Keratinocyte (primary cell): Measurements from ENCODE around the gene TM7SF3. TPM values are rescaled to one million over a fixed set of nuclear protein-coding genes. Genes with fewer than 3 reads are reported as not detected.

ENCODE experiments used
- DNase-seq: peaks from one replicate; pipeline ENCODE4 v3.0.0-alpha.2; 2011; ENCODE audit warnings: low read depth, missing footprints, low spot score
- FAIRE-seq: peaks from 2 replicates; lab custom pipeline; 2011; peaks lifted over from hg19 to GRCh38; lab: Jason Lieb, UNC
- H2AFZ ChIP-seq: 2 replicates; pipeline ENCODE4 v1.6.0; 2012; ENCODE audit warnings: low read length, control low read depth, inconsistent platforms; ENCODE audit not compliant: control insufficient read depth
- H3K27ac ChIP-seq: 2 replicates; pipeline ENCODE4 v1.5.1; 2011; ENCODE audit warnings: low read length; ENCODE audit not compliant: control insufficient read depth, insufficient read depth
- H3K27me3 ChIP-seq: 3 replicates; pipeline ENCODE4 v1.6.0; 2011; ENCODE audit warnings: low read length; ENCODE audit not compliant: control insufficient read depth, insufficient read depth; ENCODE audit errors: extremely low read depth
- H3K36me3 ChIP-seq, 2 experiments: 2 replicates in 1 of 2; 3 replicates in 1 of 2; pipeline ENCODE4 v1.5.1; 2011; ENCODE audit warnings: low read length in 2 of 2, mild to moderate bottlenecking in 1 of 2; ENCODE audit not compliant: control insufficient read depth in 2 of 2, insufficient read depth in 2 of 2; ENCODE audit errors: extremely low read depth in 1 of 2
- H3K4me1 ChIP-seq: 3 replicates; pipeline ENCODE4 v1.5.1; 2011; ENCODE audit warnings: low read length; ENCODE audit not compliant: control insufficient read depth, insufficient read depth; ENCODE audit errors: extremely low read depth
- H3K4me2 ChIP-seq: 3 replicates; pipeline ENCODE4 v1.6.0; 2011; ENCODE audit warnings: low read depth, low read length; ENCODE audit not compliant: control insufficient read depth, insufficient read depth; ENCODE audit errors: extremely low read depth
- H3K4me3 ChIP-seq, 3 experiments: fragments of 200-600 bp in 1 of 3; sonication (generic) in 1 of 3; 2 replicates in 2 of 3; 3 replicates in 1 of 3; pipeline ENCODE4 v1.5.1; 2011 to 2016; ENCODE audit warnings: low read length in 3 of 3, mild to moderate bottlenecking in 3 of 3, control low read depth in 2 of 3, inconsistent platforms in 1 of 3, low read depth in 1 of 3, mixed read lengths in 1 of 3, mixed run types in 1 of 3, moderate library complexity in 1 of 3; ENCODE audit not compliant: control insufficient read depth in 2 of 3, insufficient read depth in 2 of 3; ENCODE audit errors: extremely low read depth in 1 of 3
- H3K79me2 ChIP-seq: 2 replicates; pipeline ENCODE4 v1.6.0; 2012; ENCODE audit warnings: low read length; ENCODE audit not compliant: control insufficient read depth, insufficient read depth
- H3K9ac ChIP-seq: 3 replicates; pipeline ENCODE4 v1.6.0; 2011; ENCODE audit warnings: low read length; ENCODE audit not compliant: control insufficient read depth, insufficient read depth; ENCODE audit errors: extremely low read depth
- H3K9me1 ChIP-seq: 3 replicates; pipeline ENCODE4 v1.6.0; 2011; ENCODE audit warnings: low read length; ENCODE audit not compliant: control insufficient read depth, insufficient read depth; ENCODE audit errors: extremely low read depth
- H3K9me3 ChIP-seq: 2 replicates; pipeline ENCODE4 v1.5.1; 2012; ENCODE audit warnings: low read depth, low read length; ENCODE audit not compliant: control insufficient read depth
- H4K20me1 ChIP-seq: 3 replicates; pipeline ENCODE4 v1.6.0; 2011; ENCODE audit warnings: low read length; ENCODE audit not compliant: control insufficient read depth, insufficient read depth; ENCODE audit errors: extremely low read depth
- EZH2 ChIP-seq: IDR thresholded peaks from one replicate; pipeline ENCODE4 v1.6.1; 2012; ENCODE audit warnings: inconsistent platforms, mild to moderate bottlenecking, low read length, moderate library complexity
- dilution Hi-C: fragments of 300-500 bp; cut with MboI; formaldehyde crosslinking; loops from one replicate; pipeline ENCODE4 v1.7.0; 2020; ENCODE audit warnings: low sequenced_read_pairs; ENCODE audit not compliant: extremely low pct_ligation_motif_present
- polyA plus RNA-seq, 5 experiments: library from polyadenylated mRNA; depleted of rRNA in 3 of 5; stranded (reverse) in 3 of 5; stranded (forward) in 1 of 5; unstranded in 1 of 5; fragments of >200 nt; gene quantifications; 1 replicate in 1 of 5; 2 replicates in 3 of 5; 3 replicates in 1 of 5; pipeline versions ENCODE4 v1.2.1 to v1.2.3, GENCODE V29; 2011 to 2012; ENCODE audit warnings: missing spikeins in 2 of 5, low read depth in 1 of 5, low replicate concordance in 1 of 5
- TF ChIP-seq, protein P1 (sequence below), 3 experiments: IDR thresholded peaks in 1 of 3; conservative IDR thresholded peaks in 1 of 3; optimal IDR thresholded peaks in 1 of 3; 2 replicates in 2 of 3; 3 replicates in 1 of 3; pipeline versions ENCODE3 to v1.5.1; 2011; ENCODE audit warnings: low read length in 3 of 3, mild to moderate bottlenecking in 3 of 3, moderate library complexity in 2 of 3, control low read depth in 1 of 3, inconsistent platforms in 1 of 3; ENCODE audit not compliant: insufficient read depth in 2 of 3; ENCODE audit errors: extremely low read depth in 1 of 3

TM7SF3 gene
- polyA plus RNA-seq, 1 donor (not counting 4 experiments of a cell fraction or from before 2014, with no cell fraction given) = 407 TPM

GRCh38 chr12:27002141-27002540 lies 12.0 kb downstream of the TM7SF3 start:
- no peaks in the 10 kb centered on the region for H3K27me3 ChIP-seq
- H3K79me2 ChIP-seq = peaks cover 79% of the 10 kb centered on the region

DNA sequence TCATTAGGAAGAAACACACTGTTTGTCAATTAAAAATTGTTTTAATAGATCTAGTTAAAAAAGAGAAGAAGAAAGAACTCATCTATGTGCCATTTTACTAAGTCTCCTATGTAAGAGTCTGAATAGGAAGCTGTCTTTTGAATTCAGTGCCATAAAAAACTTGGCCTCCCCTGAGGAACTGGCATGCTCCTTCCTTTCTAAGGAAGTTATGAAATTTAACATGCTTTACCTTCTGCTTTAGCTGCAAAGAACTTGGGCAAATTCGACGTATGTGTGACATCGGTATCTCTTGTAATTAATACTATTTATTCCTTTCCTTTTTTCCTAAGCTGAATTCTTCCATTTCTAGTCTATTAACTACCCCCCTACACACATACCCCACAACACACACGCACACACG lies 12.5 kb downstream of the TM7SF3 start:
- Histone ChIP-seq H4K20me1 (no peaks in the 10 kb centered on the region), H3K9me3 (no peaks in the 10 kb centered on the region), H3K4me3 (no peak overlapping the region), H3K79me2 (peaks cover 76% of the 10 kb centered on the region), H3K27ac (no peak overlapping the region), H3K27me3 (no peaks in the 10 kb centered on the region), H3K9ac (no peak overlapping the region), H3K36me3 (peaks cover 9 to 23% of the 10 kb centered on the region in 2 experiments), H3K4me2 (no peak overlapping the region), H3K9me1 (no peaks in the 10 kb centered on the region), H3K4me1 (no peaks in the 10 kb centered on the region), H2AFZ (no peak overlapping the region)
- DNase-seq = no peak
- TF ChIP-seq EZH2 = no peak
- TF ChIP-seq, protein P1, sequence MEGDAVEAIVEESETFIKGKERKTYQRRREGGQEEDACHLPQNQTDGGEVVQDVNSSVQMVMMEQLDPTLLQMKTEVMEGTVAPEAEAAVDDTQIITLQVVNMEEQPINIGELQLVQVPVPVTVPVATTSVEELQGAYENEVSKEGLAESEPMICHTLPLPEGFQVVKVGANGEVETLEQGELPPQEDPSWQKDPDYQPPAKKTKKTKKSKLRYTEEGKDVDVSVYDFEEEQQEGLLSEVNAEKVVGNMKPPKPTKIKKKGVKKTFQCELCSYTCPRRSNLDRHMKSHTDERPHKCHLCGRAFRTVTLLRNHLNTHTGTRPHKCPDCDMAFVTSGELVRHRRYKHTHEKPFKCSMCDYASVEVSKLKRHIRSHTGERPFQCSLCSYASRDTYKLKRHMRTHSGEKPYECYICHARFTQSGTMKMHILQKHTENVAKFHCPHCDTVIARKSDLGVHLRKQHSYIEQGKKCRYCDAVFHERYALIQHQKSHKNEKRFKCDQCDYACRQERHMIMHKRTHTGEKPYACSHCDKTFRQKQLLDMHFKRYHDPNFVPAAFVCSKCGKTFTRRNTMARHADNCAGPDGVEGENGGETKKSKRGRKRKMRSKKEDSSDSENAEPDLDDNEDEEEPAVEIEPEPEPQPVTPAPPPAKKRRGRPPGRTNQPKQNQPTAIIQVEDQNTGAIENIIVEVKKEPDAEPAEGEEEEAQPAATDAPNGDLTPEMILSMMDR (optimal IDR thresholded peaks at IDR 0.05 in 1 of 3, IDR thresholded peaks at IDR 0.05 in 1 of 3, conservative IDR thresholded peaks at IDR 0.05 in 1 of 3; ENCODE audit: extremely low read depth in 1 of 3, insufficient read depth in 2 of 3, low read length in 3 of 3) = no peak
- FAIRE-seq = no peak
- dilution Hi-C loops = no loop called here

More at GRCh38 chr12:27002141-27002540, 12.0 kb downstream of the TM7SF3 start:
- Histone ChIP-seq H2AFZ (no peak overlapping the region), H3K4me3 (no peak overlapping the region), H4K20me1 (no peaks in the 10 kb centered on the region), H3K9me1 (no peaks in the 10 kb centered on the region), H3K27ac (no peak overlapping the region), H3K9ac (no peak overlapping the region), H3K4me2 (no peak overlapping the region), H3K9me3 (no peaks in the 10 kb centered on the region), H3K36me3 (peaks cover 6 to 21% of the 10 kb centered on the region in 2 experiments), H3K4me1 (no peaks in the 10 kb centered on the region)
- FAIRE-seq (no peak), DNase-seq (no peak)
- TF ChIP-seq EZH2 = no peak
- TF ChIP-seq, protein P1 (optimal IDR thresholded peaks at IDR 0.05 in 1 of 3, IDR thresholded peaks at IDR 0.05 in 1 of 3, conservative IDR thresholded peaks at IDR 0.05 in 1 of 3; ENCODE audit: extremely low read depth in 1 of 3, insufficient read depth in 2 of 3, low read length in 3 of 3) = no peak
- dilution Hi-C loops = no loop called here
